GM08714 (cell line): ENCODE measurements around the gene RBM12.

Experiments used
- H3K4me3 ChIP-seq: fragments of 200-500 bp; sonication (Bioruptor generic); 2 replicates; pipeline ENCODE4 v1.5.1; 2014; ENCODE audit warnings: mild to moderate bottlenecking, low read length, inconsistent platforms
- ZNF274 ChIP-seq: IDR thresholded peaks from 2 replicates; pipeline ENCODE4 v1.6.1; 2012; ENCODE audit warnings: mild to moderate bottlenecking, low read depth, low read length

Gene RBM12

GRCh38 chr20:35653430-35653734 lies 11.3 kb downstream of the RBM12 start:
- no peak for TF ChIP-seq ZNF274

GRCh38 chr20:35652641-35653429 lies 11.9 kb downstream of the RBM12 start:
- TF ChIP-seq ZNF274: no peak
- H3K4me3 ChIP-seq: no peak overlapping the region

More at GRCh38 chr20:35653430-35653734, 11.3 kb downstream of the RBM12 start:
- H3K4me3 ChIP-seq: no peak overlapping the region

- no peak overlapping the region for H3K4me3 ChIP-seq
- no peak for TF ChIP-seq ZNF274
Observed at GRCh38 chr20:35651958-35652357, 12.7 kb downstream of the RBM12 start.

- no peak for TF ChIP-seq ZNF274
- no peak overlapping the region for H3K4me3 ChIP-seq
Observed at GRCh38 chr20:35650632-35651031, 14.1 kb downstream of the RBM12 start.

GRCh38 chr20:35648836-35649235 lies 15.9 kb downstream of the RBM12 start:
- no peak overlapping the region for H3K4me3 ChIP-seq
- TF ChIP-seq ZNF274: no peak

GRCh38 chr20:35644806-35645205 lies 19.9 kb downstream of the RBM12 start:
- no peak for TF ChIP-seq ZNF274
- H3K4me3 ChIP-seq: no peak overlapping the region

DNA sequence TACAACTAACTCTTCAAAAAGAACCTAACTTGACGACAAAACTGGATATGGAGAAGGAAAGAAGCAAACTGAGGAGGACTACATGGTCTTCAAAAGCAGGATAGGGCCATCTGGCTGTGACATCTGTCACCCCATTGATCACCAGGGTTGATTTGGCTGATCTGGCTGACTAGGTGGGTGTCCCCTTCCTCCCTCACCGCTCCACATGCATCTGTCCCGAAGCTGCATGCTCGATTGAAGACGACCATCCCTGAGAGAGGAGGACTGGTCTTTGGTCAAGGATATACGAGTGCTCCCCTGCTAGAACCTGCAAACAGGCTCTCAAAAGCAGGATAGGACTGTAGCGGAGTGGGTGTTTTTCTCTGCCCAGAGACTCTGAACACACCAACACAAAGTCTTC lies 21.7 kb downstream of the RBM12 start:
- no peak for TF ChIP-seq ZNF274

DNA sequence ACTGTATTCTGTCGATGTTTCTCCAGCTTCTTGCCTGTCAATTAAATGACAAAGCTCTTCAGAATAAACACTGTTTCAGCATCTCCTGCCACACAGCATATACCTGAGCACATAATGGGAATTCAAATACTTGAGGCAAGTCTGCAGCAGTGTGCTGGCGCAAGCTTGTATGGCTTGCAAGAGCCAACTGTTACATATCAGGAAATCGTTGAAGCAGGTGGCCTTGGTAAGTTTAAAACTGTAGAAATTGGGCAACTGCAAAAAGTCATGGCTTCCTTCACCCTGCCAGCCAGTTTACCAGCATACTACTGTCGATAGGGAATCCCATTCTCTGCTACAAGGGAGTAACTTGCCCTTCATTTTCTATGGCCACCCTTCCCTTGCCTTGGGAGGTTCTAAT lies 23.0 kb downstream of the RBM12 start:
- TF ChIP-seq ZNF274: no peak

More for the DNA sequence above, 21.7 kb downstream of the RBM12 start:
- no peak overlapping the region for H3K4me3 ChIP-seq

DNA sequence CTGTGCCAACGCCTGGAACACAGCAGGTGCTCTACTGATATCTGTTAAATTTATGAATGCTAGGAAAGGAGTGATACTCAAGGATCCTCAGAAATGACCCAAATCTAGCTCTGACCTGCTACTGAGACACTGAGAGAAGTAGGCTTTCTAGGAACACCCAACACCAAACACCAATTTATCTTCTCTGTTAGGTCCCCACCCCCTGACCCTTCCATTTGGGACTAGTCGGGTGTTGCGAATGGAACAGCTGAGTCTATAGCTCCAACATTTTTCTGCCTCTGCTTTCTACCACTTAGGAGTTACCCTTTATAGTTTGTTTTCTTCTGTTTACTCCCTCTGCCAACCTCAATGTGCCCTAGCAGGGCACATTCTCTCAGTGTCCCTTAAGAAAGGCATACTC lies 24.0 kb downstream of the RBM12 start:
- TF ChIP-seq ZNF274: no peak
- no peak overlapping the region for H3K4me3 ChIP-seq

More for the DNA sequence above, 23.0 kb downstream of the RBM12 start:
- H3K4me3 ChIP-seq: no peak overlapping the region

GRCh38 chr20:35638751-35639150 lies 25.9 kb downstream of the RBM12 start:
- no peak overlapping the region for H3K4me3 ChIP-seq
- no peak for TF ChIP-seq ZNF274

- H3K4me3 ChIP-seq: no peak overlapping the region
- no peak for TF ChIP-seq ZNF274
Observed at GRCh38 chr20:35637276-35637675, 27.4 kb downstream of the RBM12 start.

DNA sequence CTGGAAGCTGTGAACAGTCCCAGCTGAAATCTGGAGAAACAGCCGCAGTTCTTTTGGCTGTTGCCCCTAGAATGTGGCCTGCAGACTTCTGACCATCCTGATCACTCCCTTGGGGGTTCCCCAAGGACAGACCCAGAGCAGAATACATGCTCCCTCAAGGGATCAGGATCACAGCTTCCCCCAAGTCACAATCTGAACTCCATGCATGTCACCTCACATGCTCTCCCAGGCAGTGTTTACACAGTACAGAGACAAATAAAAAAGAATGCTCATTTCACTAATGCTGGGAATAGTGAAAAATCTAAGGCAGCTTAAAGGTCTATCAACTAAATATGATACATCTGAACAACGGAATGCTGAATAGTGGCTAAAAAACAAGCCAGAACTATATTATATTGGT lies 28.6 kb downstream of the RBM12 start:
- H3K4me3 ChIP-seq: no peak overlapping the region
- no peak for TF ChIP-seq ZNF274

- TF ChIP-seq ZNF274: no peak
- H3K4me3 ChIP-seq: no peak overlapping the region
Observed at GRCh38 chr20:35635652-35636051, 29.0 kb downstream of the RBM12 start.

DNA sequence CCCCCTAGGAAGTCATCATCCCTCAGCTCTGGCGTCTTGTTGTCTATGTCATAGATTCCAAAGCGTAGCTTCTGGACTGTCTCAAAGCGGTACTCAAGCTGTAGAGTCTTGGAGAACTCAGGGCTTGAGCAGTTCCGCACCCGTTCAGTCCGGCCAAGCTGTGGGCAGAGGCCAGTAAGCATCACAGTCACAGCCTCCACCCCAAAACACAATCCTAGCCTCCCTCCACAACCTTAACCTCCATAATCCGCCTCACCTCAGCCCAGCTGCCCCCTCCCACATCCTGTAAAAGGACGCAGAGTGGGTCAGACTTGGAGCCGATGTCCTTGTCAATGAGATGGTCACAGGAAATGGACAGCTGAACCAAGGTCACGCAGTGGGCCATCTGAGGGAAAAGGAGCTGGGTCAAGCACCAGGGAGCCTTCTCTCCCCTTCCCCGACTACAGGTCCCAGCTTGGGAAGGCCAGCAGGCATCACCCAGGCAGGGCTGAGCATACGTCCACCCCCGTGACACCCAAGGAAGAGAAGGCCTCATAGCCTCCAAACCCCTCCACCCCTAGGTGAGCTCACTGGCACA lies 32.1 kb downstream of the RBM12 start:
- no peak for TF ChIP-seq ZNF274

GRCh38 chr20:35630636-35631035 lies 34.1 kb downstream of the RBM12 start:
- no peak overlapping the region for H3K4me3 ChIP-seq
- no peak for TF ChIP-seq ZNF274

More for the DNA sequence above, 32.1 kb downstream of the RBM12 start:
- H3K4me3 ChIP-seq: no peak overlapping the region
